IMR-90 (cell line): ENCODE measurements around the gene SLC5A10. TPM values are rescaled to one million over a fixed set of nuclear protein-coding genes. Genes with fewer than 3 reads are reported as not detected.

Experiments used
- ATAC-seq: fragments of 200-7000 bp; cut with Tn5 transposase; 2 replicates; pipeline ENCODE4 v1.9.1; 2020; ENCODE audit warnings: low read depth, mild to moderate bottlenecking, moderate library complexity
- BruUV-seq: library from RNA; stranded (reverse); fragments of 400-500 nt; replicated peaks from 2 replicates; lab custom pipeline; 2021; lab: Mats Ljungman, UMichigan
- CTCF ChIA-PET: fragments of 300-600 bp; formaldehyde crosslinking; extraction: SDS; loops from one replicate; lab custom pipeline; 2021; ENCODE audit warnings: antibody characterized with exemption; lab: Yijun Ruan, JAX
- POLR2A ChIA-PET: fragments of 300-600 bp; sonication (Branson Sonifier 250); formaldehyde crosslinking; loops from one replicate; lab custom pipeline; 2022; ENCODE audit warnings: antibody characterized with exemption; ENCODE audit not compliant: unreplicated experiment; lab: Charles Lee
- DNase-seq: peaks from one replicate; pipeline ENCODE4 v3.0.0; 2013
- H2AFZ ChIP-seq: replicated peaks from 2 replicates; pipeline ENCODE3; 2013; ENCODE audit warnings: low read length, mild to moderate bottlenecking; ENCODE audit not compliant: poor library complexity
- H2AK5ac ChIP-seq: 2 replicates; pipeline ENCODE4 v1.6.1; 2013; ENCODE audit warnings: low read depth, low read length, inconsistent platforms
- H2AK9ac ChIP-seq: replicated peaks from 2 replicates; pipeline ENCODE3; 2013; ENCODE audit warnings: mild to moderate bottlenecking, low read depth, low read length, moderate library complexity; ENCODE audit not compliant: poor library complexity
- H2BK120ac ChIP-seq: 2 replicates; pipeline ENCODE4 v1.6.1; 2013; ENCODE audit warnings: low read depth, low read length, inconsistent platforms
- H2BK15ac ChIP-seq: 3 replicates; pipeline ENCODE4 v1.6.1; 2013; ENCODE audit warnings: low read depth, low read length, inconsistent platforms
- H2BK20ac ChIP-seq: 2 replicates; pipeline ENCODE4 v1.6.1; 2013; ENCODE audit warnings: low read depth, mild to moderate bottlenecking, inconsistent platforms, low read length, moderate library complexity
- H2BK5ac ChIP-seq: 2 replicates; pipeline ENCODE4 v1.6.1; 2013; ENCODE audit warnings: mild to moderate bottlenecking, low read depth, low read length, inconsistent platforms; ENCODE audit not compliant: poor library complexity, severe bottlenecking
- H3K14ac ChIP-seq: replicated peaks from 2 replicates; pipeline ENCODE4 v1.6.1; 2013; ENCODE audit warnings: low read depth, low read length, inconsistent platforms
- H3K18ac ChIP-seq: 2 replicates; pipeline ENCODE4 v1.6.1; 2013; ENCODE audit warnings: low read depth, low read length, control low read depth
- H3K23ac ChIP-seq: 2 replicates; pipeline ENCODE4 v1.6.1; 2013; ENCODE audit warnings: low read depth, low read length, inconsistent platforms
- H3K27ac ChIP-seq: 2 replicates; pipeline ENCODE4 v1.5.1; 2013; ENCODE audit warnings: mild to moderate bottlenecking, control low read depth, low read length; ENCODE audit not compliant: insufficient read depth
- H3K27me3 ChIP-seq: 2 replicates; pipeline ENCODE4 v1.6.1; 2013; ENCODE audit warnings: low read length; ENCODE audit not compliant: control insufficient read depth, insufficient read depth
- H3K36me3 ChIP-seq: 2 replicates; pipeline ENCODE4 v1.6.1; 2013; ENCODE audit warnings: low read length, mixed read lengths; ENCODE audit not compliant: control insufficient read depth, insufficient read depth
- H3K4ac ChIP-seq: 2 replicates; pipeline ENCODE4 v1.6.1; 2013; ENCODE audit warnings: low read depth, low read length, inconsistent platforms
- H3K4me1 ChIP-seq: 2 replicates; pipeline ENCODE4 v1.6.1; 2013; ENCODE audit warnings: low read length, mixed read lengths; ENCODE audit not compliant: control insufficient read depth, insufficient read depth
- H3K4me2 ChIP-seq: 2 replicates; pipeline ENCODE4 v1.6.1; 2013; ENCODE audit warnings: low read depth, mild to moderate bottlenecking, control low read depth, low read length, moderate library complexity
- H3K4me3 ChIP-seq: 2 replicates; pipeline ENCODE4 v1.5.1; 2013; ENCODE audit warnings: low read depth, mild to moderate bottlenecking, control low read depth, low read length, moderate library complexity; ENCODE audit not compliant: insufficient read depth
- H3K56ac ChIP-seq: 2 replicates; pipeline ENCODE4 v1.6.1; 2013; ENCODE audit warnings: low read length, inconsistent platforms; ENCODE audit not compliant: insufficient read depth; ENCODE audit errors: extremely low read depth
- H3K79me1 ChIP-seq, 2 experiments: 2 replicates each; pipeline ENCODE4 v1.6.1; 2013; ENCODE audit warnings: low read length in 2 of 2, inconsistent platforms in 1 of 2, low read depth in 1 of 2
- H3K9ac ChIP-seq: 2 replicates; pipeline ENCODE4 v1.6.1; 2013; ENCODE audit warnings: low read depth, low read length, control low read depth
- H3K9me1 ChIP-seq: 2 replicates; pipeline ENCODE4 v1.6.1; 2013; ENCODE audit warnings: low read length, inconsistent platforms; ENCODE audit not compliant: insufficient read depth
- H3K9me3 ChIP-seq: 2 replicates; pipeline ENCODE4 v1.6.1; 2013; ENCODE audit warnings: low read length; ENCODE audit not compliant: control insufficient read depth, insufficient read depth
- H4K20me1 ChIP-seq: 2 replicates; pipeline ENCODE4 v1.6.1; 2013; ENCODE audit warnings: low read length, inconsistent platforms; ENCODE audit not compliant: insufficient read depth
- H4K5ac ChIP-seq: 2 replicates; pipeline ENCODE4 v1.6.1; 2013; ENCODE audit warnings: mild to moderate bottlenecking, low read depth, low read length, control low read depth
- H4K8ac ChIP-seq, 2 experiments: 2 replicates each; pipeline ENCODE4 v1.6.1; 2013; ENCODE audit warnings: low read depth in 2 of 2, low read length in 2 of 2, control low read depth in 1 of 2, inconsistent platforms in 1 of 2
- H4K91ac ChIP-seq: 2 replicates; pipeline ENCODE4 v1.6.1; 2013; ENCODE audit warnings: low read depth, low read length, inconsistent platforms; ENCODE audit not compliant: insufficient read depth
- RFX5 ChIP-seq: IDR thresholded peaks from 2 replicates; pipeline ENCODE4 v1.8.0; 2012; ENCODE audit warnings: low read depth, mild to moderate bottlenecking, low read length, moderate library complexity
- WGBS, 2 experiments: methylation state at CpG; one replicate each; pipeline versions ENCODE4 v1.1.5 to v1.1.7; 2013; ENCODE audit warnings: missing lambda C conversion rate in 2 of 2; ENCODE audit not compliant: insufficient read length in 1 of 2; ENCODE audit errors: extremely low coverage in 2 of 2; 5-methylcytosine and 5-hydroxymethylcytosine counted together
- dilution Hi-C: fragments of 300-500 bp; cut with HindIII; formaldehyde crosslinking; loops from one replicate; pipeline ENCODE4 v1.14.3; 2018; ENCODE audit warnings: low sequenced_read_pairs; ENCODE audit not compliant: unreplicated experiment
- in situ Hi-C: fragments of 300-500 bp; cut with MboI; formaldehyde crosslinking; loops from 3 replicates; pipeline ENCODE4 v1.14.3; 2019; ENCODE audit warnings: low sequenced_read_pairs, inconsistent platforms, mixed read lengths
- intact Hi-C: fragments of 100-400 bp; cut with micrococcal nuclease; formaldehyde crosslinking; loops from 2 replicates; pipeline ENCODE4 v1.10.0; 2022
- polyA plus RNA-seq, 3 experiments: library from polyadenylated mRNA; depleted of rRNA; stranded (reverse); fragments of >200 nt; gene quantifications; 2 replicates each; pipeline ENCODE4 v1.2.3, GENCODE V29; 2012; ENCODE audit warnings: low replicate concordance in 1 of 3
- total RNA-seq: library from RNA; depleted of rRNA; stranded (reverse); fragments of >200 nt; gene quantifications from 2 replicates; pipeline ENCODE4 v1.2.3, GENCODE V29; 2012

The SLC5A10 gene
- total and polyA plus RNA-seq, 2 of the 4 experiments (the other 2 are of a cell fraction): not detected

GRCh38 chr17:18916816-18917500 lies 35.0 kb upstream of the SLC5A10 start:
- in situ Hi-C loops: no loop called here
- ATAC-seq (peak; percentile 32; the same call in 1 of the 2 replicates), DNase-seq (peak; percentile 45)
- Histone ChIP-seq H4K5ac (no peak overlapping the region), H3K79me1 (peaks cover 10 to 16% of the 10 kb centered on the region in 2 experiments; a peak in 2 of 4 replicates), H2BK15ac (no peak overlapping the region), H2BK5ac (no peak overlapping the region), H3K4ac (no peak overlapping the region), H4K20me1 (peaks cover 6% of the 10 kb centered on the region; the same call in 1 of the 2 replicates), H3K27ac (no peak overlapping the region), H3K56ac (no peak overlapping the region), H3K9me1 (peaks cover 4% of the 10 kb centered on the region; the same call in 1 of the 2 replicates), H3K4me1 (peaks cover 7% of the 10 kb centered on the region), H3K23ac (no peak overlapping the region), H3K36me3 (peaks cover 20% of the 10 kb centered on the region), H2BK20ac (no peak overlapping the region), H4K8ac (no peak overlapping the region), H3K14ac (no peak overlapping the region), H3K27me3 (no peaks in the 10 kb centered on the region), H3K9me3 (no peaks in the 10 kb centered on the region), H2AK5ac (no peak overlapping the region), H3K4me3 (no peak overlapping the region), H3K18ac (no peak overlapping the region), H2AFZ (no peak overlapping the region), H3K9ac (no peak overlapping the region), H2BK120ac (no peak overlapping the region), H3K4me2 (no peak overlapping the region), H4K91ac (no peak overlapping the region), H2AK9ac (no peak overlapping the region)
- BruUV-seq: no TSS peak
- ChIA-PET CTCF (no interaction called here), POLR2A (no interaction called here)
- intact Hi-C loops: no loop called here
- dilution Hi-C loops: no loop called here
- no peak for TF ChIP-seq RFX5
- no CpG with 5 or more reads among the region's 5 CpGs for WGBS, 2 experiments
